HG02642 (cell line): ENCODE measurements around the gene C10orf71.

Source experiments
- ATAC-seq: cut with Tn5 transposase; IDR thresholded peaks from one replicate; pipeline ENCODE4 v1.9.1; 2021; ENCODE audit warnings: mild to moderate bottlenecking; ENCODE audit not compliant: unreplicated experiment, poor library complexity

Gene C10orf71

GRCh38 chr10:49298983-49299815 lies at the start of gene C10orf71:
Gene C10orf71, plus strand, starts transcription at chr10:49299170. Its CDS starts 23,376 bp downstream, at chr10:49322546.
- no peak for ATAC-seq

GRCh38 chr10:49252313-49253034 lies 46.5 kb upstream of the C10orf71 start:
- ATAC-seq = no peak

- no peak for ATAC-seq
These were observed 45.5 kb upstream of the C10orf71 start for GRCh38 chr10:49253340-49253906.

- no peak for ATAC-seq
These were observed 44.8 kb upstream of the C10orf71 start for GRCh38 chr10:49254150-49254549.

GRCh38 chr10:49254556-49255318 lies 44.2 kb upstream of the C10orf71 start:
- no peak for ATAC-seq

GRCh38 chr10:49255883-49256282 lies 43.1 kb upstream of the C10orf71 start:
- ATAC-seq = no peak

GRCh38 chr10:49257154-49257553 lies 41.8 kb upstream of the C10orf71 start:
- no peak for ATAC-seq

GRCh38 chr10:49257626-49258349 lies 41.2 kb upstream of the C10orf71 start:
- no peak for ATAC-seq

GRCh38 chr10:49258350-49258683 lies 40.7 kb upstream of the C10orf71 start:
- ATAC-seq = no peak

- no peak for ATAC-seq
These were observed 38.2 kb upstream of the C10orf71 start for GRCh38 chr10:49260644-49261296.

GRCh38 chr10:49263591-49263990 lies 35.4 kb upstream of the C10orf71 start:
- ATAC-seq = no peak

- no peak for ATAC-seq
These were observed 34.7 kb upstream of the C10orf71 start for GRCh38 chr10:49264177-49264677.

- no peak for ATAC-seq
These were observed 33.1 kb upstream of the C10orf71 start for GRCh38 chr10:49265885-49266284.

GRCh38 chr10:49268185-49268584 lies 30.8 kb upstream of the C10orf71 start:
- no peak for ATAC-seq

- ATAC-seq = no peak
These were observed 29.4 kb upstream of the C10orf71 start for GRCh38 chr10:49269523-49269922.

GRCh38 chr10:49270565-49270964 lies 28.4 kb upstream of the C10orf71 start:
- no peak for ATAC-seq

GRCh38 chr10:49271346-49271745 lies 27.6 kb upstream of the C10orf71 start:
- no peak for ATAC-seq

- ATAC-seq = no peak
These were observed 26.5 kb upstream of the C10orf71 start for GRCh38 chr10:49272251-49273081.
